Stimulated activated CD4-positive, alpha-beta T cell treated with anti-CD3 and anti-CD28 coated beads, TNF-alpha, amount 100 ng/mL, for 48 hours (primary cell): ENCODE results near the gene MAP1B.

Source experiments
- DNase-seq, 3 donors: peaks; one replicate each; pipeline ENCODE4 v3.0.0-alpha.2; 2020; ENCODE audit warnings: low read depth in 3 of 3

The MAP1B gene

DNA sequence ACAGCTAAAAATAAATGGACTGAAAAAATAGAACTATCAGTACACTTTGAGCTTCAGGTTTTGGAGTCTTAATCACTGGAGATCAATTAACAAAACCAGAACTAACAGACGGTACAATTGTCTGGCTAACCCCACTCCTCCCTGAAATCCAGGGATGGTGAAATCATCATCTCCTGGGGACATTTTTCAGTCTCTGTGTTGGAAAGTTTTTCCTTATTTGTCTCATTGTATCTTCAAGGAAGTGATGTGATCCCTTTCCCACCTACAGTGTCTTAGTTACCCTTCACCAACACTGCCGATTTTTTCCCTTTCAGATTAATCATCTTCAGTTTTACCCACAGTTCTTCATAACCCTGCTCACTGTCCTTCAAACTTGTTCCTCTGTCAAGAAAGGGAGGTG is 81.9 kb downstream of the MAP1B start:
- DNase-seq, result no peak

DNA sequence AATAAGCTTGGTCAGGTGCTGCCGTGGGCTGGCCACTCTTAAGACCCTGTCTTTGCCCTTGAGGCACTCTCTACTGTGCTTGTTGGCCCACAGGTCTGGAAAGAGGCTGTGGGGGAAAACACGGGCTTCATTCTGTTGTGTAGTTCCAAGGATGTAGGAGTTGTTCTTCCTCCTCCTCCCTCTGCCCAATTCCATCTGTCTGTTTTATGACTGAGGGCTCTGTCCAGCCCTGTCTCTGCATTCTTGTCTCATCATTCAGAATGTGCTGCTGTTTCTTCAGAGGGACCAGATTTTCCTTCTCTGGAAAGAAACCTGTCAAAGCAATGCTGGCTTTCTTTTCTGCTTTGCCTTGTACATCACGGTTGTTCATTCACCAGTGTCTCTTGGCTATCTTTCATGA is 84.1 kb downstream of the MAP1B start:
- DNase-seq, result no peak

DNA sequence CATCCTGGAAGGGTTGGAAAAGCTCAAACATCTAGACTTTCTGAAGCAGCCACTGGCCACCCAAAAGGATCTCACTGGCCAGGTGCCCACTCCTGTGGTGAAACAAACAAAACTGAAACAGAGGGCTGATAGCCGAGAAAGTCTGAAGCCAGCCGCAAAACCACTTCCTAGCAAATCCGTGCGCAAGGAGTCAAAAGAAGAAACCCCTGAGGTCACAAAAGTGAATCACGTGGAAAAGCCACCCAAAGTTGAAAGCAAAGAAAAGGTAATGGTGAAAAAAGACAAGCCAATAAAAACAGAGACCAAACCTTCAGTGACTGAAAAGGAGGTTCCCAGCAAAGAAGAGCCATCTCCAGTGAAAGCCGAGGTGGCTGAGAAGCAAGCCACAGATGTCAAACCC is 87.6 kb downstream of the MAP1B start:
- DNase-seq, result peak in 2 of 3 donors; percentile 16 to 28

DNA sequence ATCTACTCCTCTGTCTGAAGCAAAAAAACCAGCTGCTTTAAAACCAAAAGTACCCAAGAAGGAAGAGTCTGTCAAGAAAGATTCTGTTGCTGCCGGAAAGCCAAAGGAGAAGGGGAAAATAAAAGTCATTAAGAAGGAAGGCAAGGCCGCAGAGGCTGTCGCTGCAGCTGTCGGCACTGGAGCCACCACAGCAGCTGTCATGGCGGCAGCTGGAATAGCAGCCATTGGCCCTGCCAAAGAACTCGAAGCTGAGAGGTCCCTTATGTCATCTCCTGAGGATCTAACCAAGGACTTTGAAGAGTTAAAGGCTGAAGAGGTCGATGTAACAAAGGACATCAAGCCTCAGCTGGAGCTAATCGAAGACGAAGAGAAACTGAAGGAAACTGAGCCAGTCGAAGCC is 88.3 kb downstream of the MAP1B start:
- no peak for DNase-seq

DNA sequence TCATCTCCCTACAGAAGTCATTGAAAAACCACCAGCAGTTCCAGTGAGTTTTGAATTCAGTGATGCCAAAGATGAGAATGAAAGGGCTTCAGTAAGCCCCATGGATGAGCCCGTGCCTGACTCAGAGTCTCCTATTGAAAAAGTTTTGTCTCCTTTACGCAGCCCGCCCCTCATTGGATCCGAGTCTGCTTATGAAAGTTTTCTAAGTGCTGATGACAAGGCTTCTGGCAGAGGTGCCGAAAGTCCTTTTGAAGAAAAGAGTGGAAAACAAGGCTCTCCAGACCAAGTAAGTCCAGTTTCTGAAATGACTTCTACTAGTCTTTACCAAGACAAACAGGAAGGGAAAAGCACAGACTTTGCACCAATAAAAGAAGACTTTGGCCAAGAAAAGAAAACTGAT is 90.1 kb downstream of the MAP1B start:
- no peak for DNase-seq

DNA sequence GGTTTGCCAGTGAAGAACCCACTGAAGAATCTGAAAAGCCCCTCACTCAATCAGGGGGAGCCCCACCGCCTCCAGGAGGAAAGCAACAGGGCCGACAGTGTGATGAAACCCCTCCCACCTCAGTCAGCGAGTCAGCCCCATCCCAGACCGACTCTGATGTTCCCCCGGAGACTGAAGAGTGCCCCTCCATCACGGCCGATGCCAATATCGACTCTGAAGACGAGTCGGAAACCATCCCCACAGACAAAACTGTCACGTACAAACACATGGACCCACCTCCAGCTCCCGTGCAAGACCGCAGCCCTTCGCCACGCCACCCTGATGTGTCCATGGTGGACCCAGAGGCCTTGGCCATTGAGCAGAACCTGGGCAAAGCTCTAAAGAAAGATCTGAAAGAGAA is 92.4 kb downstream of the MAP1B start:
- no peak for DNase-seq

DNA sequence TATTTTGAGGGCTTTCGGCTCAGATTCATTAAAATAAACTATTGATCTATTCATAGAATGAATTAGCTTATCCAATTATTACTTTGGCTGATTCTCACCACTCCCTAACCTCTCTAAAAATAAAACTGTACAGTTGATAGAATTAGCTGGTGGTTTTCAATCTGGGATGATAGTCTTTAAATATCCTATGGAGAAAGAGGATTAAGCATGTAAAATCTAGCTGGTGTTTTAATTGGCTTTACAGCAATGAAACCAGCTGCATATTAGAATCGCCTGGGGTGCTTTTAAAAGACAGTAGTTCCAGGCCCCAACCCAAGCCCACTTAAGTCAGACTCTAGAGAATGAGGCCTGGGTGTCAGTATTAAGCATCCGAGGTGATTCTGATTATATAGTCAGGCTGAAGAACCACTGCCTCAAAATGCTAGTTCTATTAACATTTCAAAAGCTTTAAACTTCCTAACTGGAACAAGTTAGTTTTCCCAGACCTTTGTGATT is 95.1 kb downstream of the MAP1B start:
- no peak for DNase-seq

DNA sequence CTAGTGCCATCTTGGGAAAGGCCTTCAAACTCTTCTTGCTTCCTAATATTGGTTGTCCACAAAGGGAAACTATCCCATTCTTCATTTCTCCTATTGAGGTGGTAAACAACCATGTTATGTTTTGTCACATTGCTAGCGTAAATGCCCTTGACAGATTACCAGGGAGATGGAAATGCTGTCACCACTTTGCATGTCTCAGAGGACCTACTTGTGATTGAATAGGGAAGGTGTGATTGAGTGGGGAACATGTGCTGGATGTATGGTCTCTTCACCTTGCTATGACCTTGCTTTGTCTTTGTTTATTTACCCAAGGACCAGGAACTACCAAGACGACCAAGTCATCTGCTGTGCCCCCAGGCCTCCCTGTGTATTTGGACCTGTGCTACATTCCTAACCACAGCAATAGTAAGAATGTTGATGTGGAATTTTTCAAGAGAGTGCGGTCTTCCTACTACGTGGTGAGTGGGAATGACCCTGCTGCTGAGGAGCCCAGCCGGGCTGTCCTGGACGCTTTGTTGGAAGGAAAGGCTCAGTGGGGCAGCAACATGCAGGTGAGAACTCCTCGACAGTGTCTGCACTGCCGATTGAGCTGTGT is 96.1 kb downstream of the MAP1B start:
- no peak for DNase-seq

DNA sequence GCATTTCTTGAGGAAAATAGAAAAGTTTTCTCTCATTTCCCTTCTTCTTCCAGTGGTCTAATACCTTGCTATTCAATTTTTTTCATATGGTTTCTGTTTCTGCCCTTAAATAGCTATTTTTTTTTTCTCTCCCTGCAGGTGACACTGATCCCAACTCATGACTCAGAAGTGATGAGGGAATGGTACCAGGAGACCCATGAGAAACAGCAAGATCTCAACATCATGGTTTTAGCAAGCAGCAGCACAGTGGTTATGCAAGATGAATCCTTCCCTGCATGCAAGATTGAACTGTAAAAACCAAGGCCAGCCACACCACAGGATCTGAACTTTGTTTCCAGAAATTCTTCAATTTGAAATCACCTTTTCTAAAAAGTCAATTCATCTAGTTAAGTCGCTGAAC is 97.7 kb downstream of the MAP1B start:
- no peak for DNase-seq

DNA sequence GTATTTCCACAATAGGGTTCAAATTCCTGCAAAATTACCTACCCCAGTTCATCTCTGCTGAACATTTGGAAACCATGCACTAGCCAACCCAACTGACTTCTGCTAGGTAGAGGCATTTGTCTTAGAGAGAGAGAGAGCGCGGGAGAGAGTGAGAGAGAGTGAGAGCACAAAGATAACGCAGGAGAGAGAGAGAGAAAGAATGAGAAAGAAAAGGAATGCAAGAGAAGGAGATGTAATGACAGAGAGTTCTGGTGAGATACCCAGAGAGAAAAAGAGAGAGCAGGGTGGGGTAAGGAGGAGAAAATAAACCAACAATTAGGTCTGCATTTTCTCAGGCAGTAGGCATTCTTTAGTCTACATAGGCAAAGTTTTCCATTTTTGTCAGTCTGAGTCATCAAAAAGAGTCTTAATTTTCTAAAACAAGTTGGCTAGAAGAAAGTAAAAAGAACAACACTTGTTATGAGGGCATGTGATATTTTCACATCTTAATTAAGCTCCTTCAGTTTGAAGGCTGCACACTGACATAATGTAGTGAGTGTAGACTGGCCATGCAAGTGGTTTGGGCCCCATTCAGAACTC is 98.2 kb downstream of the MAP1B start:
- no peak for DNase-seq

DNA sequence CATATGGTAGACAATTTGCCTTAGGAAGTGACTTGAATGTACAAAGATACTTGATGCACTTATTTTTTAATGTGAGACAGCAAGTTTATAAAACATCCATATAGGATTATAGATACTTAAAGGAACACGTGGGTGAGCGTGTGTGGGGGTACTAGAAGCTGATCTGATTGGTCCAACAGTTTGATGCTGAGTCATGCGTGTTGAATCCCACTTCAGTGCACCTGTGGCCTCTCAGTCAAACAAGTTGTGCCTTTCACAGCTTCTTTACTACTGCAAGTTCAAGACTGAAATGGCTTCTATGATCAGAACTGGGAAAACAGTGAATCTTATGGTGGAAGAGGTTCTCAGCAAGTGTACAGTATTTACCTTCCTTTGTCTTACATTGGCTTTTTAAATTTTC is 98.9 kb downstream of the MAP1B start:
- DNase-seq, result no peak

DNA sequence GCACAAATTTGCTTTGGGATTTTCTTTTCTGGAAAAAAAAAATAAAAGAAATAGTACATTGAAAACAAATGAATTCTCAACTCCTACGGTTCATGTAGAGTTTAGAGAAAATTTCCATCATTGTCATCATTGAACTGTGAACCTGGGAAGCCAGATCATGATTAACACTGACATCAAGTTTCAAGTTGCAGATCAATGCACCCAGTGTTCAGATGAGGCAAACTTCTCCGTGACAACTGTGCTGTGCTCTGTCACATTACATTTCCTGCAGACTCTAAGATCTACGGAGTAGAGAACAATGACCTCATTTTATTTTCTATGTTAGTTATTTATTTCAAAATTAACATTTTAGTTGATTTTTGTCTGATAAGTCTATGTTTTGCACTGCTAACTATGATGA is 99.7 kb downstream of the MAP1B start:
- no peak for DNase-seq

DNA sequence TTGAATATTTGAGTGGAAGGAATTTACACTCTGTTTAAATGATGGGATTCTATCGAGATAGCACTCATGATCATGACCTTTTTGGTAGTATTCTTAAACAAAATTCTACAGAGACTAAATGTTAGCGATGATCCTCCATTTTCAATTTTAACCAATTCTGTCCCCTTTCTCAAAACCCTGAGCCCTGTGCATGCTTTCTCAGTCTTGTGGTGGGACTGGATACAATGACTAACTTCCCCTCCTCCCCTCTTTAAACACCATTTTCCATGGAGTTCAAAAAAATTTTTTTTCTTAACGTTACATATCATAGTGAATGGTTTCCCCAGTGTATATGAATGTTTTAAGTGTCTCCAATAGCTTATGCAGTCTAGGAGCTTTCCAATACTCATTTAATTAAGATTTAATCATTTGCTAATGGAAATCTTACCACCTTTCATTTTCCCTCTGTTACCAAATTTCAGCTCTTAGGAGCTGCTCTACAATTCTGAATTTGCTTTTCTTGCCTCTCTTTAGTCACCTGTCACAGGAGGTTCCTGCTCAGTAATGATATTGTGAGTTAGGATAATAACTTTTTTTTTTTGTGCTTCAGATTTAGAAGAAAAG is 101.2 kb downstream of the MAP1B start:
- DNase-seq, result no peak

DNA sequence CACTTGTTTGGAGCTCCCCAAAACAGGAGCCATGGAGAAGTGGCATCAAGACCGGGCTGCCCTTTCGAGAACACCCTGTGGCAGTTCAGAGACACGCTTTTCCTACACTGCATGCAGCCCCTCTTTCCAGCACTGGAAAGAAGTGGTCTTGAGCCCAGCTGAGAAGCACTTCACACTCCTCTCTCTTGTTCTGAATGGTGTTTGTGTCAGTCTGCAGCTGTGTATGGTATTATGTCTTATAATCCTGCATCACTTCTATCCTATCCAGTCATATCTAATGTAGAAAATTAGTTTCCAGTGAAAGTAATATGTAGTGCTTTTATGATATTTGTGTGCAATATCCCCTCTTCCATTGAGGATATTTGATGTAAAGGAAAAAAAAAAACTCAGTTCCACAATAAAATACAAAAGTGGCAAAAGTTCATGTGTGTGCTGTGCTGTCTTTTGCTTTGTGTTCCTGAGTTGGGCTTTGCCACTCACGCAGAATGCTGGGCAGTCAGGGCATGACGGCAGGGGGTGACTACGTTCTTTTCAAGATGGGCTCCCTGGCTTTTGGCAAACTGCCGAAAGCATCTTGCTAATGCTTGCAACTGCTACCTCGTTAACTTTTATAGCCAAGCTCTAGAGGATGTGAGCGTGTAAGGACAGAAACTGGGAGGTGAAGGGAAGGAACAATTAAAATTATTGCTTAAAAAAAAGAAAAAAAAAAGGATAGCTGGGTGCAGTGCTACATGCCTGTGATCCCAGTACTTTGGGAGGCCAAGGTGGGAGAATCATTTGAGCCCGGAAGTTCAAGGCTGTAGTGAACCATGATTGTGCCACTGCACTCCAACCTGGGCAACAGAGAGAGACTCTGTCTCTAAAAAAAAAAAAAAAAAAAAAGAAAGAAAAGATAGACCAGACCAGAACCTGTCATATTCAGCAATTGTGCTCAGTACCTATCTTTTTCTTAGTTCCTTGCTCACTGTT is 102.2 kb downstream of the MAP1B start:
- DNase-seq, result no peak

DNA sequence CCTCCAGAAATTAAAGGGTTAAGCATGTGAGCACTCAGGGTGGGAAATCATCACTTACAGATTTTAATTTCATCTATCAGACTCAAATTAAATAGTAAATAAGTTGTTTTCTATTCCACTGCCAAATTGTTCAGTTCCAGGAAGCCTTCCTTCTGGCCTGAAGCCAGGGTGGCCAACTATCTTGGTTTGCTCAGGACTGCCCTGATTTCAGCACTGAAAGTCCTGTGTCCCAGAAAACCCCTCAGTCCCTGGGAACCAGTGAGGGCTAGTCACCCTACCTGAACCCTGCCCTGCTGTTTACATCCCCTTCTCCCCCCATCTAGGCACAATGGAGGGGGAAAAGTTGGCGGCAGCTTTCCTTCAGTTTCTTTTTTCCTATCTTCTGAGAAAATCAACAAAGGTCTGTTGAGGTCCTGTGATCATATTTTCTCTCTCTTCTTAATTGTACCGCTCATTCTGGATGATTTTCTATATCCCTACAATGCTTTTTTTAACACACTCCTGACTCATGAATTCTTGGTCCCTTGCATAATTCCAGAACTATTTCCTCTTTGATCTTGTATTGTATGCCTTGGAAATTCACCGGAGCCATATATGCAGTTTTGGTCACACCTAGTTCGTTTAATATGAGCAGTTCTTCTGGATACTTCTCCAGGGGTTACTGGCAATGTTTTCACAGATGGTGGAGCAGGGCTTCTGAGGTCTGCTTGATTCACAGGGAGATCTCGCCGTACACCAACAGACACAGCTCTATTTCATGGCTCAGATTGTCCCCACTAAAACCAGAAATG is 103.8 kb downstream of the MAP1B start:
- no peak for DNase-seq

DNA sequence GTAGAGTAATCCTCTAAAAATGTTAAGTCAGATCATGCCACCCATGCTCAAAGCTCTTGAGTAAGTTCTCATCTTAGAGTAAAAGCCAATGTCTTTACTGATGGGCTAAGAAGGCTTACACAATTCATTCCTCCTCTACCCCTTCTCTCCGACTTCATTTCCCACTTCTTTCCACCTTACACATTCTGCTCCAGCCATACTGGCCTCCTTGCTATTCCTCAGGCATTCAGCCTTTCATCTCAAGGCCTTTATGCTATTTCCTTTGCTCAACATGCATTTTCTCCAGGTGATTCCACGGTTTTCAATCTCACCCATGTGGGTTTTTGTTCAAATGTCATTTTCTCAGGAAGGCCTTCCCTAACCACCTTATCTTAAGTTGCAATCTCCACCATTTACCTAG is 104.9 kb downstream of the MAP1B start:
- DNase-seq, result no peak

DNA sequence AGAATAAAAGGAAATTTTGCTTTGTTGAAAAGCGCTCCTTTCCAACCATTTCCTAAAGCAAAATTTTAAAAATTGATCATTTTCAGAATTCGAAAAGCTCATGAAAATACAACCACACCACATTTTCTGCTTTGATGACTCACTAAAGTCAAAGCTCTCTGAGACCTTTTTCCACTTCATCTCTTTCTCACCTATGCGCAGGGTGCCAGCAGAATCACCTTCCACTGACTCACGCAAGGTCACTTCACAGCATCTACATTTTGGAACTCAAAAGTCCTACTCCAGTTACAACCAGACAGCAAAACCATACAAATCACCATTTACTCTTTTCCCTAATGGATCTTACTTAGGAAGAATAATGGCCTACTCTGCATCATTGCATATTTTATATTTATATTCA is 106.2 kb downstream of the MAP1B start:
- DNase-seq, result no peak

DNA sequence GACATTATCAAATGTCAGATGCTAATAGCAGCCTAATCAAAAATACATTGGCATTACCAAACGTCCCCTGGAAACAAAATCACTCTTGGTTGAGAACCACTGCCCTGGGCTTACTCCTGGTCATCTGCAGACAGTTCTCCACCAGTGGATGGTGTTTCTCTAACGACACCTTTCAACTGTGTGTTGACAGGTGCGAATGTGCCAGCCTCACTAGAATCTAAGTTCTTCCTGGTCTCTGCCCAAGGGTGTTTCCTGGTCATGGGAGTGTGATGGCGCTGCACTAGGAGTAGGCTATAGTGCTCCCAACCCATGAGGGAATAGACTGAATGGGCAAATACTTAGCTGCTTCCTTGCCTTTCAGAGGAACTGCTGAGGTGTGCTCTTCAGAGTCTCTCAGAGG is 106.9 kb downstream of the MAP1B start:
- no peak for DNase-seq

DNA sequence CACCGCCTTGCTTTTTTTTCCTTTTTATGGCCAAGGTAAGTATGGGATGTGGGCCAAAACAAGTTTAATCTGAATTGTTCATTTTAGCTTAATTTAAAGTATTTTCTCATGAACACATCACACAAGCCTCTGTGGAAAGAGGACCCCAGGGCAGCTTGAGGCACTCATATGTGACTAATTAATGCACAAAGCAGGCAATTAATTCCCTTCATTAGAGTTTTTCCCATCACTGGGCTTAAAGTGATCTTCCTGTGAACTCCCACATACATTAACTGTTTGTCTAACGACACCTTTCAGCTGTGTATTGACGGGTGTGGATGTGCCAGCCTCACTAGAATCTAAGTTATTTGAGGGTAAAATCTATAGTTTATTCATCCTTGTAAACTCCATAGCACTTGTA is 109.5 kb downstream of the MAP1B start:
- no peak for DNase-seq

DNA sequence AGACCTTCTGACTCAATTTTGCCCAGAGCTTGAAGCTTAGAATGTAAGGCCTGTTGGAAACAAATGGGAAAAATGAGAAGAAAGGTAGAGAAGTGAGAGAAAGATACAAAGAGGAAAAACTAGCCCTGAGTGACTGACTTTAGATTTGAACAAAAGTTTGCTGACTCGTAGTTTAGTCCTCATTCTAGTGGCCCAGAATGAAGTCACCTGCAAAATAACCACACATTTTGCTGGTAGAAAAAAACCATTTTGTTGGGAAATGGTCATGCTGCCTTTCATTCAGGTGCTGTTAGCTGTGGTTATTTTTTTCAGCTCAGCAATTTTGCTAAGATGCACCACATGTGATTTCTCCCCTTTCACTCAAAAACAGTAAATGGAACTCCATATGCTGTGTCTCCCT is 113.8 kb downstream of the MAP1B start:
- DNase-seq, result no peak

DNA sequence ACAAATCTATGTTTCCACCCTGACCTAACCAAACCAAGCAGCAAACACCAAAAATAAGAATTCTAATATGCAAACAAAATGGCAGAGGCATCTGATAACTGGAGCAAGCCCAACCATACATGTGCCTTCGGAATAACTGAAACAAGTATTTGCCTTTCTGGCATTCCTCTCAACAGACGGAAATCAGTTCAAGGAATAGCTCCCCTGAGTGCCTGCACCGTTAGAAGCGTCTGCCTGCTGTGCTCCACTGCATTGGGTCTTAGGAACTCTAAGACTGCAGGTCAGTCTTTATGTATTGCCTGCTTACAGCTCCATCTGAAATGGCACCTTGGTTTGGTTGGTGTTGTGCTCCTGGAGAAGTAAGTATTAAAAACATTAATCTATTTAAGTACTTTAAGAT is 114.3 kb downstream of the MAP1B start:
- DNase-seq, result no peak

DNA sequence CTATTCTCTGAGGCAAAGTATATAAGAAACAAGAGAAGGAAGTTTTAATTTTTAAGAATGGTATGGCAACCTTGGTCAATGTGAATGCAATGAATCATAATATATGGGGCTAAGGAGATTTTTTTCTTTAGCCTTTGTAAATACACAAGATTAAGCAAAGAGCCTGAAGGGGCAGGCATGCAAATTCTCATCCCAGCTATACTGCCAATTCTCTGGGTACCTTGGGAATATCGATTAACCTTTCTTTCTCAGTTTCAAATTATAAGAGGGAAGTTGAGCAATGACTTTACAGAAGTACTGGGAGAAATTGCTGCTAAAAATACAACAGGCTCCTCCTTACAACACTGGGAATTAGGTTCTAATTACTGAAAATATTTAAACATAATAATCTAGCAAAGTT is 115.2 kb downstream of the MAP1B start:
- no peak for DNase-seq
